ENCODE measurements around the gene GPATCH8. TPM values are rescaled to one million over a fixed set of nuclear protein-coding genes. Genes with fewer than 3 reads are reported as not detected.
"Not testable (repeated sequence)": the region's sequence is repeated elsewhere in the genome, so short reads cannot be mapped to it uniquely, and the experiment has no call there.

GPATCH8 gene
- total RNA-seq, 1 donor from 2014 or later: 64.5 TPM

GRCh38 chr17:44375196-44376017 lies 127.8 kb downstream of the GPATCH8 start:
- Mint-ChIP-seq H3K27ac (no peak overlapping the region), H3K4me3 (no peak overlapping the region), H3K4me1 (no peaks in the 10 kb centered on the region), H3K36me3 (ENCODE audit: low read depth) (no peaks in the 10 kb centered on the region), H3K9me3 (no peaks in the 10 kb centered on the region), H3K27me3 (peaks cover 27% of the 10 kb centered on the region)
- POLR2A ChIA-PET: no interaction called here
- ATAC-seq (ENCODE audit: low read depth) (no peak), DNase-seq (no peak)
- intact Hi-C loops (cut with micrococcal nuclease): no loop called here
- TF ChIP-seq CTCF (IDR thresholded peaks at IDR 0.05): no peak
- CTCF ChIA-PET: interaction anchor here (0.8 to 1.1 kb wide), 2 partner anchors 10 to 15 kb away, joined by 3 read pairs; no protein-coding TSS in a partner anchor

- Mint-ChIP-seq H3K27ac (no peak overlapping the region), H3K4me3 (no peak overlapping the region), H3K27me3 (peaks cover 29% of the 10 kb centered on the region), H3K4me1 (peaks cover 3% of the 10 kb centered on the region), H3K36me3 (ENCODE audit: low read depth) (no peaks in the 10 kb centered on the region), H3K9me3 (no peaks in the 10 kb centered on the region)
- no peak for ATAC-seq (ENCODE audit: low read depth)
- no peak for TF ChIP-seq CTCF (IDR thresholded peaks at IDR 0.05)
- POLR2A ChIA-PET: interaction anchor here (0.6 kb wide), 1 partner anchor 156 kb away, joined by 3 read pairs; no protein-coding TSS in a partner anchor
- no peak for DNase-seq
- CTCF ChIA-PET: no interaction called here
- intact Hi-C loops (cut with micrococcal nuclease): no loop called here
Observed at GRCh38 chr17:44374306-44375195, 128.7 kb downstream of the GPATCH8 start.

DNA sequence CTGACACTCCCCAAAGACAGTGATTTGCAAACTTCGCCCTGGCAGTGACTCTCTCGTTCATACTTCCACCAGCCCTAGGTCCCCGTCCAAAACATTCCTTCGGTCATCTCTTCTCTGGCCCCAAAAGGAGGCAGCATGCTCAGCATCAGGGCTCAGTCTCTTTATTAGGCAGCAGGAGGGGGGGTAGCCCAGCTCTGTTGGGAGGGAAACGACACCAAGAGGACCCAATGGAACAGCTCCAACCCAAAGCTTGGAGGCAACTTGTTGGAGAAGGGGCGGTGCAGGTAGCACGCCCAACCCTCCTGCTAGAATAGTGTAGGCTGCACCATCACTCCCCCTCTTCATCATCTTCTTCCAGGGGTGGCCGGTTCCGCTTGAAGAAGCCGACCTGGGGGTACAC lies 131.2 kb downstream of the GPATCH8 start:
- DNase-seq (no peak), ATAC-seq (ENCODE audit: low read depth) (no peak)
- Mint-ChIP-seq H3K9me3 (no peaks in the 10 kb centered on the region), H3K36me3 (ENCODE audit: low read depth) (no peaks in the 10 kb centered on the region), H3K27me3 (peaks cover 40% of the 10 kb centered on the region), H3K4me1 (peaks cover 3% of the 10 kb centered on the region), H3K27ac (no peak overlapping the region), H3K4me3 (no peak overlapping the region)
- no peak for TF ChIP-seq CTCF (IDR thresholded peaks at IDR 0.05)
- ChIA-PET CTCF (no interaction called here), POLR2A (no interaction called here)
- intact Hi-C loops (cut with micrococcal nuclease): no loop called here

- H3K36me3 Mint-ChIP-seq (ENCODE audit: low read depth); intact Hi-C loops (cut with micrococcal nuclease); H3K4me1 Mint-ChIP-seq; H3K9me3 Mint-ChIP-seq; DNase-seq; ATAC-seq (ENCODE audit: low read depth); CTCF ChIA-PET; H3K27ac Mint-ChIP-seq: not testable (repeated sequence)
- peak overlapping the region; percentile 66 for H3K4me3 Mint-ChIP-seq
- POLR2A ChIA-PET: interaction anchor here (1.1 kb wide), 1 partner anchor 148 kb away, joined by 4 read pairs; no protein-coding TSS in a partner anchor
- H3K27me3 Mint-ChIP-seq: peaks cover 39% of the 10 kb centered on the region
Observed at GRCh38 chr17:44369414-44370023, 133.7 kb downstream of the GPATCH8 start.

GRCh38 chr17:44368391-44369243 lies 134.6 kb downstream of the GPATCH8 start:
- H3K4me1 Mint-ChIP-seq; ATAC-seq (ENCODE audit: low read depth); H3K27ac Mint-ChIP-seq; H3K4me3 Mint-ChIP-seq; H3K36me3 Mint-ChIP-seq (ENCODE audit: low read depth); H3K9me3 Mint-ChIP-seq; DNase-seq; POLR2A ChIA-PET; intact Hi-C loops (cut with micrococcal nuclease): not testable (repeated sequence)
- CTCF ChIA-PET: interaction anchor here (1.0 kb wide), 1 partner anchor 14 kb away, joined by 3 read pairs; no protein-coding TSS in a partner anchor
- H3K27me3 Mint-ChIP-seq: peaks cover 34% of the 10 kb centered on the region

All from activated B cell treated with CpG ODN at 0.5 μM for 24 hours (primary cell).